Loucy (cell line): ENCODE results near the gene FPR1.

Source experiments
- H2AFZ ChIP-seq: fragments of 200-600 bp; sonication (generic); 2 replicates; pipeline ENCODE4 v1.6.0; 2016; ENCODE audit warnings: antibody characterized with exemption, mild to moderate bottlenecking, low read length, moderate library complexity
- H3F3A ChIP-seq: fragments of 200-600 bp; 2 replicates; pipeline ENCODE4 v1.6.0; 2016; ENCODE audit warnings: antibody characterized with exemption, low read depth, mild to moderate bottlenecking
- H3K27me3 ChIP-seq: fragments of 200-600 bp; sonication (generic); 2 replicates; pipeline ENCODE4 v1.6.1; 2014; ENCODE audit warnings: low read length, mild to moderate bottlenecking; ENCODE audit not compliant: insufficient read depth, poor library complexity, severe bottlenecking
- H3K36me3 ChIP-seq: fragments of 200-600 bp; sonication (generic); 2 replicates; pipeline ENCODE4 v1.6.1; 2016; ENCODE audit warnings: low read length; ENCODE audit not compliant: insufficient read depth
- H3K4me1 ChIP-seq: fragments of 200-600 bp; sonication (generic); 2 replicates; pipeline ENCODE4 v1.5.1; 2014; ENCODE audit warnings: low read length, mild to moderate bottlenecking; ENCODE audit not compliant: insufficient read depth, poor library complexity, severe bottlenecking
- H3K4me2 ChIP-seq: fragments of 200-600 bp; sonication (generic); 2 replicates; pipeline ENCODE4 v1.6.0; 2014; ENCODE audit warnings: antibody characterized with exemption, low read length, low read depth, mild to moderate bottlenecking; ENCODE audit not compliant: poor library complexity, severe bottlenecking
- H3K4me3 ChIP-seq: fragments of 200-600 bp; sonication (generic); 2 replicates; pipeline ENCODE4 v1.5.1; 2014; ENCODE audit warnings: low read length, mild to moderate bottlenecking, mixed read lengths; ENCODE audit not compliant: poor library complexity, severe bottlenecking
- H3K79me2 ChIP-seq: fragments of 200-600 bp; sonication (generic); 2 replicates; pipeline ENCODE4 v1.6.1; 2014; ENCODE audit warnings: low read length; ENCODE audit not compliant: insufficient read depth
- H3K9ac ChIP-seq: fragments of 200-600 bp; sonication (generic); 2 replicates; pipeline ENCODE4 v1.6.0; 2014; ENCODE audit warnings: mild to moderate bottlenecking, low read depth, low read length, moderate library complexity; ENCODE audit not compliant: poor library complexity, severe bottlenecking
- H3K9me2 ChIP-seq: fragments of 200-600 bp; sonication (generic); replicated peaks from 2 replicates; pipeline ENCODE4 v1.6.1; 2016; ENCODE audit warnings: low read depth, low read length, mixed read lengths
- H3K9me3 ChIP-seq: fragments of 200-600 bp; sonication (generic); 2 replicates; pipeline ENCODE4 v1.6.1; 2014; ENCODE audit warnings: mild to moderate bottlenecking, antibody characterized with exemption, low read length, low read depth; ENCODE audit not compliant: insufficient read depth
- H4K20me1 ChIP-seq: fragments of 200-600 bp; sonication (generic); 2 replicates; pipeline ENCODE4 v1.6.0; 2014; ENCODE audit warnings: antibody characterized with exemption, low read length, mild to moderate bottlenecking; ENCODE audit not compliant: insufficient read depth, poor library complexity, severe bottlenecking
- EZH2phosphoT487 ChIP-seq: fragments of 200-600 bp; IDR thresholded peaks from 2 replicates; pipeline ENCODE4 v1.6.1; 2018; ENCODE audit warnings: antibody characterized with exemption, mild to moderate bottlenecking, moderate library complexity, borderline replicate concordance
- TF ChIP-seq, protein P1 (sequence below): fragments of 200-600 bp; sonication (generic); conservative IDR thresholded peaks from 2 replicates; pipeline ENCODE4 v1.5.1; 2014; ENCODE audit warnings: mild to moderate bottlenecking, antibody characterized with exemption, low read length

FPR1 gene

DNA sequence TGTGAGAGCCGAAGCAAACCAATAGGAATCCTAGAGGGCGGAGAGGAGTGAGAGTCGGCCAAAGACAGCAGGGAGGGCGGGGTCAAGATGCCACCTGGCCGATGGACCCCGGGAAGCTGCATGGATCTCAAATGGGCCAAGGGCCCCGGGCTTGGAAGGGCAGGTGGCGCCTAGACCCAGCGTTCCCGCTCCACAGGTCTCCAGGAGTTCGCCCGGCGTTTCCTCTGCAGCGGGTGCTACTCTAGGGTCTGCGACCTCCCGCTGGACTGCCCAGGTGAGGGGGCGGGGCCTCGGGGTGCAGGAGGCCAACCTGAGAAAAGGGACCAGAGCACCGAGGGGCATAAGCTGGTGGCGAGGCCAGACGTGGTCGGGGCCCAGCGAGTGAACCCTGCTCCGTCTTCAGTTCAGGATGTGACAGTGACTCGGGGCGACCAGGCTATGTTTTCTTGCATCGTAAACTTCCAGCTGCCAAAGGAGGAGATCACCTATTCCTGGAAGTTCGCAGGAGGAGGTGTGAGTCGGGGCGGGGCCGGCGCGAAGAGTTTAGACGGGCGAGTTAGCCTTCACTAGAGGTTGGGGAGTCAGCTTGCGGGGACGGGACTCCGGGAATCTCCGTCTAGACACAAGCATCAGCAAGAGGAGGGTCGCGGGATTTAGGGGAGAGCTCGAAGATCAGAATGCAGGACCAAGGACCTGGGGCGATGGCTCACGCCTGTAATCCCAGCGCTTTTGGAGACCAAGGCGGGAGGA is 48.7 kb downstream of the FPR1 start:
- Histone ChIP-seq H3K4me2 (peak overlapping the region; percentile 95), H3K9me2 (no peaks in the 10 kb centered on the region), H4K20me1 (peaks cover 7% of the 10 kb centered on the region), H3K27me3 (no peaks in the 10 kb centered on the region), H3K9me3 (no peaks in the 10 kb centered on the region), H3K36me3 (no peaks in the 10 kb centered on the region; the same call in 1 of the 2 replicates), H3K4me1 (peaks cover 7% of the 10 kb centered on the region), H3F3A (no peaks in the 10 kb centered on the region), H3K4me3 (no peak overlapping the region), H3K79me2 (peaks cover 13% of the 10 kb centered on the region), H2AFZ (no peak overlapping the region), H3K9ac (no peak overlapping the region)
- TF ChIP-seq, protein P1, sequence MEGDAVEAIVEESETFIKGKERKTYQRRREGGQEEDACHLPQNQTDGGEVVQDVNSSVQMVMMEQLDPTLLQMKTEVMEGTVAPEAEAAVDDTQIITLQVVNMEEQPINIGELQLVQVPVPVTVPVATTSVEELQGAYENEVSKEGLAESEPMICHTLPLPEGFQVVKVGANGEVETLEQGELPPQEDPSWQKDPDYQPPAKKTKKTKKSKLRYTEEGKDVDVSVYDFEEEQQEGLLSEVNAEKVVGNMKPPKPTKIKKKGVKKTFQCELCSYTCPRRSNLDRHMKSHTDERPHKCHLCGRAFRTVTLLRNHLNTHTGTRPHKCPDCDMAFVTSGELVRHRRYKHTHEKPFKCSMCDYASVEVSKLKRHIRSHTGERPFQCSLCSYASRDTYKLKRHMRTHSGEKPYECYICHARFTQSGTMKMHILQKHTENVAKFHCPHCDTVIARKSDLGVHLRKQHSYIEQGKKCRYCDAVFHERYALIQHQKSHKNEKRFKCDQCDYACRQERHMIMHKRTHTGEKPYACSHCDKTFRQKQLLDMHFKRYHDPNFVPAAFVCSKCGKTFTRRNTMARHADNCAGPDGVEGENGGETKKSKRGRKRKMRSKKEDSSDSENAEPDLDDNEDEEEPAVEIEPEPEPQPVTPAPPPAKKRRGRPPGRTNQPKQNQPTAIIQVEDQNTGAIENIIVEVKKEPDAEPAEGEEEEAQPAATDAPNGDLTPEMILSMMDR = no peak
- no peak for TF ChIP-seq EZH2phosphoT487

DNA sequence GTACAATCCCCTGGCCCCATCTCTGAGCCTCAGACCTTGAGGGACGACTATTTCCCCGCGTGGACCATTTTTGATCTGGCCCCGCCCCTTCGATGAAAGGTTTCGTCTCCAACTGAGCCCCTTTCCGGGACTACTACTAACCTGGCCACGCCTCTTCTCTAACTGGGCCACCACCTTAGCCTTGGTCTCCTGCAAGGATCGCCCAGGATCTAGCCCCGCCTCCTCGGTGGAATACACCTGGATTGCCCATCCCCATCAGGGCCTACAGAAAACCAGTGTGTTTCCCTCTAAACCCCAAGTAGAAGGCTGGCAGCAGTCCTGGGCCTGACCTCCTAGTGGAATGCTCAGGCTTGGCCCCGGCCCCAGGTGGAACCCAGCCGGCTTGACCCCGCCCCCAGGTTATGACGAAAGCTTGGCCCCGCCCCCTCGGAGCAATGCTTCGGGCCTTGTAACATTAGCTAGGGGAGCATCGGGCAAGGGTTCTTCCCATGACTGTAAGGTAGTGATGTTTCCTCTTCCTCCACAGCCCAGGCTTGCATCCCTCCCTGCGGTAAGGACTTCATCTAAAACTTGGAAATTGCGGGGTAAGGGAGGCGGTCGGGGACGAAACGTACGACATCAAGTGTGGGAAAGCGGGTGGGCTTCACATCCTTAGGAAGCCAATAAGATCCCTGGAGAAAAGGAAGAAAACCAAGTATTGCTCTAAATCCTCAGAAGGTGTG is 49.4 kb downstream of the FPR1 start:
- Histone ChIP-seq H3K4me3 (no peak overlapping the region), H2AFZ (no peak overlapping the region), H3K27me3 (no peaks in the 10 kb centered on the region), H3K9me2 (no peaks in the 10 kb centered on the region), H3K4me2 (no peak overlapping the region), H3K9ac (no peak overlapping the region), H4K20me1 (peaks cover 7% of the 10 kb centered on the region), H3K4me1 (peaks cover 7% of the 10 kb centered on the region), H3F3A (no peaks in the 10 kb centered on the region), H3K79me2 (peaks cover 13% of the 10 kb centered on the region), H3K9me3 (no peaks in the 10 kb centered on the region), H3K36me3 (no peaks in the 10 kb centered on the region; the same call in 1 of the 2 replicates)
- no peak for TF ChIP-seq EZH2phosphoT487
- TF ChIP-seq, protein P1 = no peak

- Histone ChIP-seq H3K4me3 (no peak overlapping the region), H3K36me3 (no peaks in the 10 kb centered on the region; the same call in 1 of the 2 replicates), H3F3A (no peaks in the 10 kb centered on the region), H4K20me1 (peaks cover 7% of the 10 kb centered on the region), H3K9me2 (no peaks in the 10 kb centered on the region), H2AFZ (no peak overlapping the region), H3K4me2 (no peak overlapping the region), H3K79me2 (peaks cover 13% of the 10 kb centered on the region), H3K4me1 (peaks cover 7% of the 10 kb centered on the region), H3K27me3 (no peaks in the 10 kb centered on the region), H3K9ac (no peak overlapping the region), H3K9me3 (no peaks in the 10 kb centered on the region)
- TF ChIP-seq EZH2phosphoT487 = no peak
- TF ChIP-seq, protein P1 = no peak
Measured at GRCh38 chr19:51701468-51702100, 50.1 kb downstream of the FPR1 start.
